Body of pancreas (tissue), 4 donors: ENCODE measurements around the gene TRPV3. TPM values are rescaled to one million over a fixed set of nuclear protein-coding genes. Genes with fewer than 3 reads are reported as not detected.

Experiments used
- ATAC-seq: fragments of 150-250 bp; one replicate; pipeline ENCODE4 v1.9.1; 2016
- DNase-seq, 4 donors: peaks; one replicate each; pipeline ENCODE4 v3.0.0-alpha.2; 2019
- H3K27ac ChIP-seq, 4 donors: fragments of 200-600 bp; sonication (generic); 1 replicate in 3 of 4; 2 replicates in 1 of 4; pipeline versions ENCODE4 v1.5.1 to v1.6.1; 2016 to 2019; ENCODE audit warnings: mild to moderate bottlenecking in 1 of 4, mixed read lengths in 1 of 4, moderate library complexity in 1 of 4
- H3K27me3 ChIP-seq, 2 donors: fragments of 200-600 bp; sonication (generic); one replicate each; pipeline ENCODE4 v1.6.0; 2016; ENCODE audit warnings: mild to moderate bottlenecking in 1 of 2
- H3K36me3 ChIP-seq, 2 donors: fragments of 200-600 bp; sonication (generic); replicated peaks in 1 of 2; 2 replicates each; pipeline ENCODE4 v1.5.1; 2016; ENCODE audit warnings: low read depth in 2 of 2; ENCODE audit not compliant: insufficient read depth in 1 of 2
- H3K4me1 ChIP-seq: fragments of 200-600 bp; sonication (generic); one replicate; pipeline ENCODE4 v1.6.0; 2016
- H3K4me3 ChIP-seq, 2 donors: fragments of 200-600 bp; sonication (generic); 1 replicate in 1 of 2; 2 replicates in 1 of 2; pipeline ENCODE4 v1.5.1; 2016 to 2019
- H3K9me3 ChIP-seq, 3 donors: fragments of 200-600 bp; sonication (generic); 1 replicate in 2 of 3; 2 replicates in 1 of 3; pipeline ENCODE4 v1.5.1; 2016
- CTCF ChIP-seq, 7 experiments: fragments of 450-650 bp in 4 of 7; fragments of 200-600 bp in 3 of 7; sonication (generic) in 3 of 7; IDR thresholded peaks; one replicate each; pipeline ENCODE4 v1.5.1; 2016 to 2019; ENCODE audit warnings: antibody characterized with exemption in 7 of 7
- POLR2A ChIP-seq, 3 donors: fragments of 450-650 bp; IDR thresholded peaks; one replicate each; pipeline ENCODE4 v1.6.1; 2016; ENCODE audit warnings: antibody characterized with exemption in 3 of 3, mild to moderate bottlenecking in 2 of 3
- WGBS, 2 donors: methylation state at CpG; one replicate each; pipeline ENCODE4 v1.1.5; 2017; 5-methylcytosine and 5-hydroxymethylcytosine counted together
- intact Hi-C: fragments of 100-400 bp; cut with DNase I; formaldehyde crosslinking; loops from one replicate; pipeline ENCODE4 v1.15.1; 2023
- total RNA-seq, 2 donors: library from RNA; depleted of rRNA; stranded (reverse); fragments of >200 nt; gene quantifications; one replicate each; pipeline ENCODE4 v1.1.0, GENCODE V29; 2016

TRPV3 gene
- total RNA-seq, 2 donors from 2014 or later: 0.33 TPM; not detected in 1

- no peaks in the 10 kb centered on the region for H3K36me3 ChIP-seq
- H3K27ac ChIP-seq: no peak overlapping the region
- H3K4me1 ChIP-seq: no peaks in the 10 kb centered on the region
- H3K27me3 ChIP-seq: no peaks in the 10 kb centered on the region
- TF ChIP-seq CTCF (IDR thresholded peaks at IDR 0.05) (no peak), POLR2A (IDR thresholded peaks at IDR 0.05) (no peak)
- DNase-seq: no peak
- no peak overlapping the region for H3K4me3 ChIP-seq
- 92% methylated on average over 10 to 11 of the region's 11 CpGs for WGBS, 2 donors
- intact Hi-C loops: no loop called here
- no peaks in the 10 kb centered on the region for H3K9me3 ChIP-seq
- no peak for ATAC-seq
Observed at GRCh38 chr17:3576970-3577369, 19.4 kb upstream of the TRPV3 start.

DNA sequence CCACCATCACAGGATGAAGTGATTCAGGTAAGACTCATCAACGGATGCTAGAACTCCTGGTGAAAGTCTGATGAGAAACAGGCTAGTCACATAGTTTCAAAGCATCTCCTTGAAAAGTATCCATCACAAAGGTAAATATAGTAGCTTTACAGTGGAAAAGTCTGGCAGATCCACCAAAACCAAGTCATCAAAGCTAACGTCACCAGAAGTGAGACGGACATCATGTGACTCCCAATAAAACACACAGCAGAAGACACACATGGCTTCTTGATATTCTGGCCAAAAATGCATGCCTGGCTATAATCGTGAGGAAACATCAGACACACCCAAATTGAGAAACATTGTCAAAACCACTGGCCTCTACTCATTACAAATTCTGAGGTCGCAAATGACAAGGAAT lies 17.9 kb upstream of the TRPV3 start:
- H3K27me3 ChIP-seq: no peaks in the 10 kb centered on the region
- no peak for TF ChIP-seq CTCF (IDR thresholded peaks at IDR 0.05)
- TF ChIP-seq POLR2A (IDR thresholded peaks at IDR 0.05): no peak
- 70 to 85% methylated on average over 5 of the region's 5 CpGs for WGBS, 2 donors
- DNase-seq (no peak), ATAC-seq (no peak)
- intact Hi-C loops: no loop called here
- no peak overlapping the region for H3K27ac ChIP-seq
- H3K9me3 ChIP-seq: no peaks in the 10 kb centered on the region
- peaks cover 0 to 6% of the 10 kb centered on the region in 2 donors for H3K36me3 ChIP-seq
- H3K4me3 ChIP-seq: no peak overlapping the region
- no peaks in the 10 kb centered on the region for H3K4me1 ChIP-seq

DNA sequence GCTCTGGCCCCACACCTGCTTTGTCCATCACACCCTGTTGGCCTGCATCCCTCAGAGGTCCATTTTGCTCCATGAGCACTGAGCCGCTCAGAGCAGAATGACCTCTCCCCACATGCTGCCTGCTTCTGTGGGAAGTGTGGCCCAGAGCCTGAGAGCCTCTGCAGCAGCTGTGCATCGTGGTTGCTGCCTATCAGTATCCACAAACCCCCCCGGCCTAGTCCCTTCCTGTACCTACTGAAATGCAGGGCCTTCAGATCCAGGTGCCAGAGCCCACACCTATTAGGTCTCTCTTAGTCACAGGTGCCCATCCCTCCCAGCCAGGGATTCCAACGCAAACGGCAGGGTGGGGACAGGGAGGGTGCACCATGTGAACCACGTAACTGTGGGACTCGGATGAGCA lies 16.6 kb upstream of the TRPV3 start:
- H3K27ac ChIP-seq: no peak overlapping the region
- peaks cover 0 to 6% of the 10 kb centered on the region in 2 donors for H3K36me3 ChIP-seq
- H3K4me1 ChIP-seq: no peaks in the 10 kb centered on the region
- no peaks in the 10 kb centered on the region for H3K9me3 ChIP-seq
- no peak for DNase-seq
- H3K27me3 ChIP-seq: no peaks in the 10 kb centered on the region
- no peak for ATAC-seq
- intact Hi-C loops: no loop called here
- TF ChIP-seq POLR2A (IDR thresholded peaks at IDR 0.05) (no peak), CTCF (IDR thresholded peaks at IDR 0.05) (no peak)
- H3K4me3 ChIP-seq: no peak overlapping the region
- 93 to 100% methylated on average over 5 to 7 of the region's 7 CpGs for WGBS, 2 donors

GRCh38 chr17:3573246-3574100 lies 15.9 kb upstream of the TRPV3 start:
- H3K27me3 ChIP-seq: no peaks in the 10 kb centered on the region
- WGBS, 2 donors: 91% methylated on average over 12 to 20 of the region's 22 CpGs
- no peak overlapping the region for H3K4me3 ChIP-seq
- H3K9me3 ChIP-seq: no peaks in the 10 kb centered on the region
- TF ChIP-seq POLR2A (IDR thresholded peaks at IDR 0.05): no peak
- no peak for TF ChIP-seq CTCF (IDR thresholded peaks at IDR 0.05)
- no peak for DNase-seq
- peaks cover 0 to 6% of the 10 kb centered on the region in 2 donors for H3K36me3 ChIP-seq
- H3K27ac ChIP-seq: no peak overlapping the region
- no peak for ATAC-seq
- no peaks in the 10 kb centered on the region for H3K4me1 ChIP-seq
- intact Hi-C loops: no loop called here

DNA sequence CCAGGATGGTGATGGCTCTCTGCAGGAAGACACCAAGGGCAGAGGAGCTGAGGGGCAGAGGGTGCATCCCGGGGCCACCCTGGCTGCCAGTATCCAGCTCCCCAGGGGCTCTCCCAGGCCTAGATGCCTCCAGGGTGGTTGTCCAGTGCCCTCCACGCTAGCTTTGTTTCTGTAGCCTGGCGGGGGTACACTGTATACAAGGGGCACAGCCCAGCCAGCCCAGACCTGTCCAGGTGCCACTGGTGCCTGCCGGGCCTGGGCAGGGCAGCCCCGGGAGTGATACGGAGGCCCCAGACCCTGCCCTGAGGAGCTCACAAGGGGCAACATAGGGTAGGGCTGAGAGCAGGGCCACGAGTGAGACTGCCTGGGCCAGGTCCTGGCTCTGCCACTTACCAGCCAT lies 14.6 kb upstream of the TRPV3 start:
- DNase-seq (no peak), ATAC-seq (no peak)
- intact Hi-C loops: no loop called here

More for the DNA sequence above, 14.6 kb upstream of the TRPV3 start:
- Histone ChIP-seq H3K9me3 (no peaks in the 10 kb centered on the region), H3K36me3 (peaks cover 0 to 6% of the 10 kb centered on the region in 2 donors), H3K27me3 (no peaks in the 10 kb centered on the region), H3K27ac (no peak overlapping the region), H3K4me3 (no peak overlapping the region), H3K4me1 (no peaks in the 10 kb centered on the region)
- no peak for TF ChIP-seq POLR2A (IDR thresholded peaks at IDR 0.05)
- 90% methylated on average over 7 of the region's 7 CpGs; no CpG with 5 or more reads in 1 of the 2 donors for WGBS, 2 donors
